Naive thymus-derived CD8-positive, alpha-beta T cell (primary cell): ENCODE data around the gene GPC3. TPM values are rescaled to one million over a fixed set of nuclear protein-coding genes. Genes with fewer than 3 reads are reported as not detected.
"Not testable (repeated sequence)": the region's sequence is repeated elsewhere in the genome, so short reads cannot be mapped to it uniquely, and the experiment has no call there.

Experiments
- ATAC-seq, 2 donors: fragments of 150-1000 bp; cut with Tn5 transposase in 1 of 2; sonication (Bioruptor Pico), chemical (Tn5 transposase) in 1 of 2; 1 replicate in 1 of 2; 2 replicates in 1 of 2; pipeline ENCODE4 v1.10.0; 2021; ENCODE audit warnings: mild to moderate bottlenecking in 2 of 2, moderate library complexity in 2 of 2
- POLR2A ChIA-PET: fragments of 350-600 bp; sonication (Branson Sonifier 250); formaldehyde crosslinking; loops from one replicate; lab custom pipeline; 2021; ENCODE audit warnings: antibody characterized with exemption; lab: Charles Lee
- DNase-seq, 10 donors: peaks; one replicate each; pipeline versions ENCODE4 v3.0.0 to v3.0.0-alpha.2; 2020 to 2022
- H3K27ac Mint-ChIP-seq, 10 donors: one replicate each; pipeline ENCODE4 v1.8.0; 2020 to 2022; ENCODE audit warnings: mild to moderate bottlenecking in 10 of 10, mixed read lengths in 10 of 10, moderate library complexity in 4 of 10, inconsistent platforms in 1 of 10
- H3K27me3 Mint-ChIP-seq, 5 donors: one replicate each; pipeline ENCODE4 v1.8.0; 2021 to 2022; ENCODE audit warnings: mixed read lengths in 5 of 5
- H3K36me3 Mint-ChIP-seq, 3 donors: one replicate each; pipeline ENCODE4 v1.8.0; 2020 to 2022; ENCODE audit warnings: mixed read lengths in 3 of 3, mild to moderate bottlenecking in 2 of 3, inconsistent platforms in 1 of 3
- H3K4me1 Mint-ChIP-seq, 4 donors: one replicate each; pipeline ENCODE4 v1.8.0; 2021 to 2022; ENCODE audit warnings: mixed read lengths in 4 of 4
- H3K4me3 Mint-ChIP-seq, 10 donors: one replicate each; pipeline ENCODE4 v1.8.0; 2020 to 2022; ENCODE audit warnings: mild to moderate bottlenecking in 10 of 10, mixed read lengths in 10 of 10, moderate library complexity in 6 of 10, inconsistent platforms in 1 of 10
- H3K9me3 Mint-ChIP-seq, 9 donors: one replicate each; pipeline ENCODE4 v1.8.0; 2020 to 2022; ENCODE audit warnings: mixed read lengths in 9 of 9, mild to moderate bottlenecking in 3 of 9, inconsistent platforms in 1 of 9, moderate library complexity in 1 of 9
- polyA plus RNA-seq, 3 donors: library from polyadenylated mRNA; unstranded; fragments of 300-500 nt; fragmentation: Illumina TruSeq; gene quantifications; one replicate each; pipeline ENCODE4 v1.2.3, GENCODE V29; 2021
- total RNA-seq, 8 experiments: library from RNA in 2 of 8; stranded (reverse) in 2 of 8; gene quantifications; one replicate each; pipeline ENCODE4 v1.2.3 and lab custom pipeline; 2021 to 2026

GPC3 gene
- total and polyA plus RNA-seq, 5 experiments from 2014 or later: 2.3 to 3.9 (median 2.6) TPM; not detected in 2

DNA sequence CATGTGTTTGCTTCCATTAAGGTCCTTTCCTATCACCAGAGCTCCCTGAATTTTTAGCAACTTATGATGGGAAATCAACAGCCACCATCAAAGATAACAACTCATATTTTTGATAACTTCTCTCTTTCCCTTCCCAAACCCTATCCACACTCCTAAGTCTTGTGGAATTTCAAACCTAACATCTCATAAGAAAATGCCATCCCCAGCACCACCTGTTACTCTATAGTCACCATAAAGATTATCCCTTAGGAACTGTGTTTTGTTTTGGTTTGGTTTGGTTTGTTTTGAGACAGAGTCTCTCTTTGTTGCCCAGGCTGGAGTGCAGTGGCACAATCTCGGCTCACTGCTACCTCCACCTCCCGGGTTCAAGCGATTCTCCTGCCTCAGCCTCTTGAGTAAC is 5.7 kb upstream of the GPC3 start:
- POLR2A ChIA-PET, ATAC-seq, H3K4me3 Mint-ChIP-seq, H3K9me3 Mint-ChIP-seq, H3K27me3 Mint-ChIP-seq, DNase-seq, H3K27ac Mint-ChIP-seq, H3K4me1 Mint-ChIP-seq, H3K36me3 Mint-ChIP-seq: not testable (repeated sequence)

DNA sequence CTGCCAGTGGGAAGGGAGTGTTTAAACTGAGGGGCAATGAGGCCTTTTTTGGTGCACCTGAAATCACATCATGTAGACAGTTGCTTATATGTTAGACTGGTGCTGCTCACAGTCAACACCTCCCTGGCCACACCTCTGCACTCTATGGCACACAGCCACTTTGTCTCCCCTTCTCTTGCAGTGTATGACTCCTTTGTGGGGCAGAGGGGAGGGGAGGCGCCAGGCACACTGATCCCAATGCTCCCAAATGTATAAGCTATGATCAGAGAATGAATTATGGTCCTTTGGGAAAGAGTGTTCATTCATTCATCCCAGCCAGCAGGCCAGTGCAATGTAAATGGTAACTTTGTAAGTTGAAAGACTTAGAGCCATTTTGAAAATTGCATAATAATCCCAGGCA is 4.6 kb upstream of the GPC3 start:
- H3K27me3 Mint-ChIP-seq: peaks cover 0 to 4% (median 0%) of the 10 kb centered on the region in 5 donors
- POLR2A ChIA-PET: interaction anchor here (0.6 kb wide), 1 partner anchor 384 kb away, joined by 5 read pairs; no protein-coding TSS in a partner anchor

DNA sequence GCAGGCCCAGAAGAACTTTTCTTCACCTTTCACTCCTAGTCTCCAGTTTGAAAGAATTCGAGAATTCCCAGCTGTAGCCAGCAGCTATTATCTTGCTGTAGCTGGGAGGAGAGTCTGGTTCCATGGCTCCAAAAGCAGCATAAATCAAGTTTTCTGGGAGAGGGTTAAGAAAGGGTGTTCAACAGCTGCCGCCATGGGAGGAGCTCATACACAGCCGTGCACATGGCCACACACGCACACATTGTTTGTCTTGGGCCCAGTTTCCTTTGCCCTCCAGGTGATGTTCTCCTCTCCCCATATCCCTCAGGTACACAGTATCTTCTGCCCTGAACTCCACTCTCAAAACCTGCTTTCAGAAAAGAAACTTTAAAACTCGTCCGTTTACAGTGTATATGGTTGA is 4.1 kb upstream of the GPC3 start:
- Mint-ChIP-seq H3K9me3 (no peaks in the 10 kb centered on the region), H3K4me3 (no peak overlapping the region), H3K36me3 (peaks cover 0 to 3% (median 0%) of the 10 kb centered on the region in 3 donors), H3K4me1 (peaks cover 2 to 8% (median 4%) of the 10 kb centered on the region in 4 donors), H3K27ac (no peak overlapping the region), H3K27me3 (peaks cover 0 to 4% (median 0%) of the 10 kb centered on the region in 5 donors)
- POLR2A ChIA-PET: no interaction called here
- ATAC-seq: no peak
- no peak for DNase-seq

More for the DNA sequence above, 4.6 kb upstream of the GPC3 start:
- Mint-ChIP-seq H3K36me3 (peaks cover 0 to 3% (median 0%) of the 10 kb centered on the region in 3 donors), H3K4me1 (peaks cover under 1 to 5% (median 4%) of the 10 kb centered on the region in 4 donors), H3K4me3 (no peak overlapping the region), H3K9me3 (no peaks in the 10 kb centered on the region), H3K27ac (no peak overlapping the region)
- ATAC-seq (no peak), DNase-seq (no peak)

DNA sequence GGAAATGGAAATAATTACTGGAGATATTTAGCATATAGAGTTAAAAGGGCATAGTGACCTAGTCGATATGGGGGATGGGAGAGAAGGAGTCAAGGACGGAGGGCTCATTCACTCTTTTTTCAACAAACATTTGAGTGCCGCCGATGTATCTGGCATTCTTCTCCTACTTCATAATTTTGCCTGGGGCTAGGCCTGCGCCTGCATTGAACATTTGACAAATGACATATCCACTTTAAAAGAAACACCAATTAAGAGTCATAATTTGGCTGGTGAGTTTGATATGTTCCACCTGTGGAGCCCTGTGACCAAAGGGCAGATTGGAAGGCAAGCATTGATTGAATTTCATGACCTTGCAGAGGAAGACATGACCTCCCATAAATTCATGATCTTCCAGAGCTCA is 2.6 kb upstream of the GPC3 start:
- POLR2A ChIA-PET: no interaction called here
- Mint-ChIP-seq H3K27ac (no peak overlapping the region), H3K36me3 (peaks cover 0 to 3% (median 0%) of the 10 kb centered on the region in 3 donors), H3K27me3 (peaks cover 4 to 15% (median 14%) of the 10 kb centered on the region in 5 donors), H3K4me3 (no peak overlapping the region), H3K4me1 (peaks cover 2 to 12% (median 5%) of the 10 kb centered on the region in 4 donors), H3K9me3 (no peaks in the 10 kb centered on the region)
- ATAC-seq (no peak), DNase-seq (no peak)

DNA sequence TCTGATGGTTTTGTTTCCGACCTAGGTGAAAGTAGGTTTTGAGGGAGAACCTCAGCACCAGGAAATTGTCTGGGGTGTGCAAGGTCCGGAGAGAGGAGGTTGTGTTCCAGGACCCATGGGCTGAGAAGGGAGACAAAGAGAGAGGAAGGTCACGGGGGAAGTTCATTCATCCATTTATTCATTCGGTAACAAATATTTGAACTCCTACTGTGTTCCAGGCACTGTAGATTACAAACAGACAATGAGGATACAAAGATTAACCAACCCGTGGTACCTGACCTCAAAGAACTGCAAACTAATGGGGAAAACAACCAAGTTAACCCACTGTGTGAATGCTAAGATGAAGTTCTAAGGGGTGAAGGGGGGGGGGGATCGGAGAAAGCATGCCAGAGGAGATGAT is 1.8 kb upstream of the GPC3 start:
- ATAC-seq (no peak), DNase-seq (no peak)
- POLR2A ChIA-PET: no interaction called here
- H3K9me3 Mint-ChIP-seq: no peaks in the 10 kb centered on the region
- H3K27ac Mint-ChIP-seq: no peak overlapping the region
- H3K36me3 Mint-ChIP-seq: peaks cover 0 to 3% (median 0%) of the 10 kb centered on the region in 3 donors
- peak overlapping the region in 1 of 10 donors; percentile 1 for H3K4me3 Mint-ChIP-seq
- H3K4me1 Mint-ChIP-seq: peaks cover 2 to 12% (median 5%) of the 10 kb centered on the region in 4 donors
- peaks cover 4 to 22% (median 19%) of the 10 kb centered on the region in 5 donors for H3K27me3 Mint-ChIP-seq

DNA sequence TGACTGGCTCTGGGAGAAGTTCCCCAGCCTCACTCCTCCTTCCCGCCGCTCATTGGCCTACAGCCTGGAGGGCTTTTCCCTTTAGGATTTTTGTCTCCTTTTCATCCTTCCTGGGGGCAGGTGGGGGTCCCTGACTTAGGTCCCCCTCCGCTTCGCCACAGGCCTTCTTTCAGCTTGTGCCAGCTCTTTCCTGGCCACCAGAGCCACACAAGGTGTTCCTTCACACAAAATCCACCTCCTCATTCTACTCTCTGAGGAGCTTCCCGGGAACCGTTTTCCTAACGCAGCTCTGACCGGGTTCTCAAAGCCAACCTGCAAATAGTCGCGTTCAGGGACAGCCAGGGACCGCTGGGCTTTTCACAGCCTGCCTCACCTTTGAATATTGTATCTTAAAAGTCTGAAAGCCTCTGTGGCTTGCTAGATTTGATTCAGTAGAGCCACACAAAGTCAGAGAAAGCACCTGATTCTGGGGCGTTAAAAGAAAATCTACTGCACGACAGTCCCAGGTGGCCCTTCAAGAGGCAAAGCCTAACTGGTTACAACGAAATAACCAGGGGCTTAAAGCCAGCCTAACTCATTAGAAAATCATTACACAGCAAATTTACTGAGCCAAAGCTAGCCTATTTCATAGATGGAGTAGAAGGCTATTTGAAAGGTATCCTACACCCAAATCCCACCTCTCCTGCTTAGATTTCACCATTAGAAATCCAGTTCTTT is 731 bp upstream of the GPC3 start:
- ATAC-seq (no peak), DNase-seq (no peak)
- POLR2A ChIA-PET: no interaction called here
- H3K36me3 Mint-ChIP-seq: peaks cover 0 to 3% (median 0%) of the 10 kb centered on the region in 3 donors
- H3K4me1 Mint-ChIP-seq: peaks cover 2 to 12% (median 5%) of the 10 kb centered on the region in 4 donors
- H3K4me3 Mint-ChIP-seq: peak overlapping the region; percentile 49 to 85 (median 72)
- H3K9me3 Mint-ChIP-seq: no peaks in the 10 kb centered on the region
- peak overlapping the region in 1 of 10 donors; percentile 59 for H3K27ac Mint-ChIP-seq
- peaks cover 5 to 33% (median 25%) of the 10 kb centered on the region in 5 donors for H3K27me3 Mint-ChIP-seq

DNA sequence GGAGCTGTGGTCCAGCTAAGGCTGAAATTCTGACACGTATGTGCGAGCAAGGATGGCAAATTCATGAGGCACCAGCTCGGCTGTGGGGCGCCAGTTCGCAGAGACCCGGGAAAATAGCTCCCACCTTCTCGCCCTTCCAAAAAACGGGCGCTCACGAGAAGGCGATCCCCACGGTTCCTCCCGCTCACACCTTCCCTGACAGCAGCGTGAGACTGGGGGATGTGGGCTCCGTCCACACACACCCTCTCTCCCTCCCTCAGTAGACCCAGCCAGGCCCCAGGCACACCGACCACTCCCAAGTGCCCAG is 584 bp downstream of the GPC3 start:
- Mint-ChIP-seq H3K27me3 (peaks cover 5 to 37% (median 27%) of the 10 kb centered on the region in 5 donors), H3K4me1 (peaks cover 2 to 12% (median 5%) of the 10 kb centered on the region in 4 donors), H3K4me3 (peak overlapping the region in 9 of 10 donors; percentile 44 to 76 (median 60)), H3K27ac (no peak overlapping the region), H3K9me3 (no peaks in the 10 kb centered on the region), H3K36me3 (peaks cover 0 to 3% (median 0%) of the 10 kb centered on the region in 3 donors)
- DNase-seq: no peak
- ATAC-seq: no peak
- POLR2A ChIA-PET: no interaction called here

DNA sequence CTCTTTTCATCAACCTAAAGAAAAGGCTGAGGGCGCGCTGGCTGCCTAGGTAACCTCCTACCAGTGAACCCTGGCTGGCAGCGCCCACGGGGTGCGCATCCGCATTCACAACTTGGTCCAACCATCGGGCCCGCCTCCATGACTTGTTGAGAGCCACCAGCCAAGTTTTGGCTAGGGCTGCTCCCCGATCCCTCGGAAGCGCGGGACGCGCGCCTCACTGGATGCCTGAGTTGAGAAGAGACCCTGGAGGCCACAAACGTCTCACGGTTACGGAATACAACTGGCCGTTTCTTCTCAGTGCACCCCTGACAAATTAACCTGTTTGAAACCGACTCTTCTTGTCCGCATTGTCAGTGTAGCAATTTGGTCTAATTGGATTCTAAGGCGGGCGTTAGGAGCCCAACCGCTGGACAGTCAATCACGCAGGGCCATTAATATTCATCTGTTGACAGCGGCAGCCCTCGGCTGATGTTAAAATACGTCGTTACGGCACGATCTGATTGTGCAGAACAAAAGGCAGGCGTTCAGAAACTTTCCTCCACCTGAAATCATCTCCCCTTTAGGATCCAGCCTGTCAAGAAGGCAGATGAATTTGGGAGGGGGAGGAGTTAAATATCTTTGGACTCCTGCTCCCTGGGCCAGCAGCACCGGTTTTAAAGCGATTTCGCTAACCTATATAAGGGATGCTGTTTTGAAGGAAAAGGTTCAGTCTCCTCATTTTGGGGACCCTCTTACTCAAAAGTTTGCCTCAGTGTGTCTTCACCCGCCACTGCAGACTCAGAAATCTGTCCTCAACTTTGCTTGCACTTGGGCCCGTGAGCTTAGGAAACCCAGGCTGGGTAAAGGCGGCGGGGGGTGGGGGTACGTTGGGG is 1.2 kb downstream of the GPC3 start:
- Mint-ChIP-seq H3K4me1 (peaks cover 2 to 12% (median 5%) of the 10 kb centered on the region in 4 donors), H3K9me3 (no peaks in the 10 kb centered on the region), H3K36me3 (peaks cover 0 to 3% (median 0%) of the 10 kb centered on the region in 3 donors), H3K27me3 (peaks cover 5 to 37% (median 27%) of the 10 kb centered on the region in 5 donors), H3K4me3 (peak overlapping the region; percentile 44 to 76 (median 64)), H3K27ac (no peak overlapping the region)
- ATAC-seq (no peak), DNase-seq (peak in 1 of 10 donors; percentile 2)
- POLR2A ChIA-PET: interaction anchor here (0.6 kb wide), 1 partner anchor 8 kb away, joined by 3 read pairs; no protein-coding TSS in a partner anchor

DNA sequence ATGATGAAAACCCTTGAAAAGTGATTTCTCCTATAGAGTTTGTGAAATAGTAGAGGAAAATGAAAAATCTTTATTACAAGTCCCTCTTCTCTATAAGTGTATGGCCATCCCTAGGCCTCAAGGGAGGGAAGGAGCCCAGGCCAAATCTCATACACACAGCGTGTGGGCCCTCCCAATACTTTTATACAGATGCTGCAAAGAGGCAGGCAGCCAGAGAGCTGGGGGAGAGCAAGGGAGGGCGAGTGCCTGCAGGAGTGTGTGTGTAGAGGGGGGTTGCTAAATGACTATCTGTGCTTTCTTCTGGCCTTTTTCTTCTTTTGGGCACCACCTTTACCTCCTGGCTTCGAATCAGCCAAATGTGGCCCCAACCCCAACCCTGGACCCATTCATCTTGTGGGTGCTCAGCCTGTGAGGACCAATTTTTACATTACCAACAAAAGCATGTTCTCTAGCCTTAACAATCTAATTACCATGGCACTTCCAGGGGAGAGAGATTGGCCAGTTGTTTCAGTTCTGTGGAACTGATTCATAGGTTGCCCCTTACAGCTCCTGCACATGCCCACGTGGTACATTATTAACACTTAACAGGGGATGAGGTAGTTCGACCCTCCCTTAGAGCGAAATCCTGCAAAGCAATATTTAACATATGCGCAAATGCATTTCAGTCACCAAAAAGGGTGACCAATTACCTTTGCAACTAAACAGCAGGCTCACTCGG is 2.0 kb downstream of the GPC3 start:
- Mint-ChIP-seq H3K36me3 (peaks cover 0 to 3% (median 0%) of the 10 kb centered on the region in 3 donors), H3K27ac (no peak overlapping the region), H3K27me3 (peaks cover 5 to 37% (median 27%) of the 10 kb centered on the region in 5 donors), H3K4me1 (peaks cover 2 to 12% (median 5%) of the 10 kb centered on the region in 4 donors), H3K9me3 (no peaks in the 10 kb centered on the region), H3K4me3 (no peak overlapping the region)
- POLR2A ChIA-PET: no interaction called here
- DNase-seq (no peak), ATAC-seq (no peak)

DNA sequence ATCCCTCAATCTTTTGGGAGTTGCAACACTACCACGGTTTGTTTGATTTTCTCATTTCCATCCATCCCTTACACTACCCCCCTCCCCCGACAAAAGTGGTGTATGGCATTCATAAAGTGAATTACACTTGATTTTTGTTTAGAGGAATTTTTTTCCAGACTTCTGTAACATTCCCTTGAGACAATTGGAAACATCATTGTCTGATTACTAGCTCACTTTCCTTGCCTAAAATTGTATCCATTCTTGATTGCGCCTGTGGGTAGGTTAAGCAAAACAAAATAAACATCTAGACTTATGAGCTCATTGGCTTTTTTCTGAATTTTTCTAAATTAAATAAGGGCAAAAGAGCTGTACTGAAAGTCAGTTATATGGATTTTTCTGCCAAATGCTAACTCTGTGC is 3.5 kb downstream of the GPC3 start:
- ATAC-seq (no peak), DNase-seq (no peak)
- Mint-ChIP-seq H3K27me3 (peaks cover 5 to 37% (median 26%) of the 10 kb centered on the region in 5 donors), H3K36me3 (peaks cover 0 to 3% (median 0%) of the 10 kb centered on the region in 3 donors), H3K4me1 (peaks cover 2 to 12% (median 5%) of the 10 kb centered on the region in 4 donors), H3K9me3 (no peaks in the 10 kb centered on the region), H3K27ac (no peak overlapping the region), H3K4me3 (no peak overlapping the region)
- POLR2A ChIA-PET: no interaction called here

DNA sequence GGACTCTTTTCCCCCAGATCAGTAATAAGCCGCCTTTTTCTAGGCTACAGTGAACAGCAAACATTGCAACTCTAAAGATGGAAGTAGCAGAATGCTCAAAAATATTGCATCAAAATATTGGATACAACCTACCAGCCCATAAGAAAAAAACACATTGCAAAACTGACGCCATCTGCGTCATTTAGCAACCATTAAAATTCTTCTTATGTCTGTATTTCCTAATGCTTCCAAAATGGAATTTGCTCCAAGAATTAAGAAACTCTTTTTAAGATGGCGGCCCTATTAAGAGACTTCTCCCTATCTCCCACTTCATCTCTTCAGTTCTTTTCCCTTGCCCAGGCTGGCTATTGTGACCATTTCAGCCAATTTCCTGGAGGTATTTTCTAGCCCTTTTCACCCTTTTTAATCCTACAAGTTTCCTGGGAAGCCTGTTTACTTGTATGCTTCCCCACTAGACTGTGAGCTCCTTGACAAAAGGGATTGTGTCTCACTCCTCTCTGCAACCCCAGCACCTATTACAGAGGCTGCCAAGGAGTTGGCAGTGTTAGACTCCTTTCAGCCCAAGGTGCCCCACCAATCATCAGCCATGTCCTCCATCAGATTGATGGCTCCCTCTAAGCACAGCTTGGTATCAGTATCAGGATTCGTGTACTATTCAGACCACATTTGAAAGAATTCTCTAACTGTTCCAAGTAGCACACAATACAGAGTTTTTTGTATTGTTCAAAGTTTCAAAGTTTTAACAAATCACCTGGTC is 4.4 kb downstream of the GPC3 start:
- peaks cover 0 to 2% (median 0%) of the 10 kb centered on the region in 3 donors for H3K36me3 Mint-ChIP-seq
- peak overlapping the region in 1 of 10 donors; percentile 38 for H3K4me3 Mint-ChIP-seq
- no peak for DNase-seq
- H3K27me3 Mint-ChIP-seq: peaks cover 5 to 37% (median 25%) of the 10 kb centered on the region in 5 donors
- no peaks in the 10 kb centered on the region for H3K9me3 Mint-ChIP-seq
- ATAC-seq: no peak
- no peak overlapping the region for H3K27ac Mint-ChIP-seq
- peaks cover 2 to 10% (median 4%) of the 10 kb centered on the region in 4 donors for H3K4me1 Mint-ChIP-seq
- POLR2A ChIA-PET: no interaction called here

DNA sequence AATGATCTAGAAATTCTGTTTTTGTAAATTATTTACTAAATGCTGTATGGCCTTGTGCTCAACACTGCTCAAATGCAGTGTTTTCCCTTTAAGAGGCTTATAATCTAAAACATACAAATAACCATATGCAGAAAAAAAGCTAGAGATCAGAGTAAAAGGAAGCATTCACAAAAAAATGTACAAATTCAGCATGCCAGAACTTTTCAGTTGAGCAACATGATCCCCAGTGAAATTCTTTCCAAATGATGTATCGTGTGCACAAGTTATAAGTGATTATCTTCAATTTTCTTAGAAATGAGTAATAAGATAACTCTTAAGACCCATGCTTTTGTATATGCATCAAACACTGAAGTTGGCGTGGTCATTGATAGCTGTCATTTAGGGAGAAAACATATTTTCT is 5.0 kb downstream of the GPC3 start:
- Mint-ChIP-seq H3K9me3 (no peaks in the 10 kb centered on the region), H3K36me3 (no peaks in the 10 kb centered on the region), H3K4me3 (no peak overlapping the region), H3K27ac (no peak overlapping the region), H3K4me1 (peaks cover 0 to 9% (median 2%) of the 10 kb centered on the region in 4 donors), H3K27me3 (peaks cover 5 to 37% (median 24%) of the 10 kb centered on the region in 5 donors)
- POLR2A ChIA-PET: no interaction called here
- ATAC-seq (no peak), DNase-seq (no peak)
